GM23248 (cell line): ENCODE results near the gene SLC7A1.

Experiments
- EZH2 ChIP-seq: fragments of 200-600 bp; sonication (generic); IDR thresholded peaks from 2 replicates; pipeline ENCODE4 v1.6.1; 2018; ENCODE audit warnings: antibody characterized with exemption, mild to moderate bottlenecking; ENCODE audit not compliant: insufficient read depth, poor library complexity, severe bottlenecking
- EZH2phosphoT487 ChIP-seq: fragments of 200-600 bp; sonication (generic); IDR thresholded peaks from 2 replicates; pipeline ENCODE4 v1.6.1; 2018; ENCODE audit warnings: antibody characterized with exemption, moderate library complexity, mild to moderate bottlenecking, low read depth; ENCODE audit not compliant: insufficient read depth

GRCh38 chr13:29550430-29550988, 45.0 kb downstream of the SLC7A1 start:
- TF ChIP-seq EZH2phosphoT487 (no peak), EZH2 (no peak)
